Measurements from ENCODE around the gene RRM2. TPM values are rescaled to one million over a fixed set of nuclear protein-coding genes. Genes with fewer than 3 reads are reported as not detected.

Gene RRM2
- total RNA-seq, 1 donor from 2014 or later = 9.3 TPM

GRCh38 chr2:10126632-10127026 lies 4.1 kb downstream of the RRM2 start:
- Mint-ChIP-seq H3K4me3 (no peak overlapping the region), H3K27ac (no peak overlapping the region), H3K27me3 (peaks cover 8% of the 10 kb centered on the region), H3K36me3 (ENCODE audit: low read depth) (no peaks in the 10 kb centered on the region), H3K4me1 (peaks cover 19% of the 10 kb centered on the region), H3K9me3 (no peaks in the 10 kb centered on the region)
- DNase-seq = no peak
- intact Hi-C loops (cut with micrococcal nuclease) = loop anchor here (10.0 kb wide), 1 partner anchor 142 kb away; no protein-coding TSS in a partner anchor
- ChIA-PET CTCF (interaction anchor here (4.4 to 7.9 kb wide), 2 partner anchors 283 to 309 kb away, joined by 82 to 162 read pairs; no protein-coding TSS in a partner anchor), POLR2A (interaction anchor here (1.0 kb wide), 2 partner anchors 281 to 308 kb away, joined by 3 to 4 read pairs; no protein-coding TSS in a partner anchor)
- no peak for ATAC-seq (ENCODE audit: low read depth)
- TF ChIP-seq CTCF (IDR thresholded peaks at IDR 0.05) = no peak

- POLR2A ChIA-PET = interaction anchor here (1.1 kb wide), 1 partner anchor 306 kb away, joined by 3 read pairs; no protein-coding TSS in a partner anchor
- H3K27ac Mint-ChIP-seq = no peak overlapping the region
- peaks cover 11% of the 10 kb centered on the region for H3K4me1 Mint-ChIP-seq
Measured at GRCh38 chr2:10128420-10128819, 5.9 kb downstream of the RRM2 start.

GRCh38 chr2:10129490-10129889 lies 7.0 kb downstream of the RRM2 start:
- no peak for TF ChIP-seq CTCF (IDR thresholded peaks at IDR 0.05)
- H3K36me3 Mint-ChIP-seq (ENCODE audit: low read depth) = no peaks in the 10 kb centered on the region
- H3K27me3 Mint-ChIP-seq = no peaks in the 10 kb centered on the region
- DNase-seq = no peak
- no peak overlapping the region for H3K4me3 Mint-ChIP-seq
- intact Hi-C loops (cut with micrococcal nuclease) = loop anchor here (10.0 kb wide), 1 partner anchor 145 kb away; no protein-coding TSS in a partner anchor
- no peak for ATAC-seq (ENCODE audit: low read depth)
- ChIA-PET POLR2A (no interaction called here), CTCF (interaction anchor here (1.2 to 7.9 kb wide), 2 partner anchors 280 to 307 kb away, joined by 6 to 162 read pairs; no protein-coding TSS in a partner anchor)
- no peak overlapping the region for H3K27ac Mint-ChIP-seq
- H3K9me3 Mint-ChIP-seq = no peaks in the 10 kb centered on the region
- peaks cover 2% of the 10 kb centered on the region for H3K4me1 Mint-ChIP-seq

More at GRCh38 chr2:10128420-10128819, 5.9 kb downstream of the RRM2 start:
- Mint-ChIP-seq H3K27me3 (peaks cover 5% of the 10 kb centered on the region), H3K36me3 (ENCODE audit: low read depth) (no peaks in the 10 kb centered on the region), H3K9me3 (no peaks in the 10 kb centered on the region), H3K4me3 (no peak overlapping the region)
- intact Hi-C loops (cut with micrococcal nuclease) = loop anchor here (10.0 kb wide), 1 partner anchor 144 kb away; no protein-coding TSS in a partner anchor
- CTCF ChIA-PET = interaction anchor here (1.2 to 7.9 kb wide), 2 partner anchors 281 to 308 kb away, joined by 6 to 162 read pairs; no protein-coding TSS in a partner anchor
- DNase-seq (no peak), ATAC-seq (ENCODE audit: low read depth) (no peak)
- no peak for TF ChIP-seq CTCF (IDR thresholded peaks at IDR 0.05)

- H3K9me3 Mint-ChIP-seq = no peaks in the 10 kb centered on the region
- ATAC-seq (ENCODE audit: low read depth) = no peak
- no peak overlapping the region for H3K4me3 Mint-ChIP-seq
- ChIA-PET POLR2A (no interaction called here), CTCF (no interaction called here)
- H3K36me3 Mint-ChIP-seq (ENCODE audit: low read depth) = no peaks in the 10 kb centered on the region
- no peak for DNase-seq
- intact Hi-C loops (cut with micrococcal nuclease) = no loop called here
- no peaks in the 10 kb centered on the region for H3K4me1 Mint-ChIP-seq
- TF ChIP-seq CTCF (IDR thresholded peaks at IDR 0.05) = no peak
- no peak overlapping the region for H3K27ac Mint-ChIP-seq
- no peaks in the 10 kb centered on the region for H3K27me3 Mint-ChIP-seq
Measured at GRCh38 chr2:10132043-10132575, 9.6 kb downstream of the RRM2 start.

GRCh38 chr2:10132596-10132995 lies 10.1 kb downstream of the RRM2 start:
- Mint-ChIP-seq H3K27ac (no peak overlapping the region), H3K9me3 (no peaks in the 10 kb centered on the region), H3K4me3 (no peak overlapping the region), H3K36me3 (ENCODE audit: low read depth) (no peaks in the 10 kb centered on the region), H3K27me3 (no peaks in the 10 kb centered on the region), H3K4me1 (no peaks in the 10 kb centered on the region)
- ATAC-seq (ENCODE audit: low read depth) (no peak), DNase-seq (no peak)
- intact Hi-C loops (cut with micrococcal nuclease) = no loop called here
- POLR2A ChIA-PET = no interaction called here
- CTCF ChIA-PET = no interaction called here
- TF ChIP-seq CTCF (IDR thresholded peaks at IDR 0.05) = no peak

Measured in activated B cell treated with CpG ODN at 0.5 μM for 24 hours (primary cell).